NT2/D1 (cell line): ENCODE measurements around the gene UBL3.

ENCODE experiments used
- SUZ12 ChIP-seq: IDR thresholded peaks from 2 replicates; pipeline ENCODE4 v1.6.1; 2011; ENCODE audit not compliant: insufficient read length, insufficient read depth; ENCODE audit errors: extremely low read depth
- YY1 ChIP-seq: IDR thresholded peaks from 2 replicates; pipeline ENCODE4 v1.6.1; 2011; ENCODE audit not compliant: insufficient read length, insufficient read depth
- ZNF274 ChIP-seq: IDR thresholded peaks from 2 replicates; pipeline ENCODE4 v1.6.1; 2011; ENCODE audit warnings: mild to moderate bottlenecking, low read depth, low read length

DNA sequence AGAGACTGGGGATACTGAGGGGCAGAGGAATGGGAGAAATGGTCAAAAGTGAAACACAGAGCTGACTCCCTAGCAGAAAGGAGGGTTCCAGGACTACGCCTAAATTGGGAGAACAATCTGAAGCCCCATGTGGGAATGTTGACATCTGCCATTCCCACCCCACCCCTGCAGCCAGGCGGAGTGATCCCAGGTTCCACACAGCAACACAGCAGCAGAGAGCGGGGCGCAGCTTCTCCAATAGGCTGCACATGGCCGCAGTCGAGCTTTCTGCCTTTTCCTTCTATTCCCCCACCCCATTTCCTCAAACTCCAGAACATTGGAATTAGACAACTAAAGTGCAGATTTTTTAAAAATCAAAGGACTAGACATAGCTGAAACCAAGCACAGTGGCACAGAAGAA, 104.7 kb downstream of the UBL3 start:
- TF ChIP-seq YY1 (no peak), SUZ12 (no peak), ZNF274 (no peak)
